GM21528 (cell line): ENCODE measurements around the gene SYK.
A peak's percentile ranks its signal among the peaks of the same experiment; 100 is the strongest.
"Not testable (repeated sequence)": the region's sequence is repeated elsewhere in the genome, so short reads cannot be mapped to it uniquely, and the experiment has no call there.

Experiments
- ATAC-seq: cut with Tn5 transposase; IDR thresholded peaks from one replicate; pipeline ENCODE4 v1.9.1; 2021; ENCODE audit warnings: mild to moderate bottlenecking, moderate library complexity; ENCODE audit not compliant: unreplicated experiment, low FRiP score

The SYK gene

GRCh38 chr9:90795084-90795483, 6.5 kb upstream of the SYK start:
- ATAC-seq: no peak

GRCh38 chr9:90795871-90796317, 5.7 kb upstream of the SYK start:
- ATAC-seq: peak; percentile 42

GRCh38 chr9:90799271-90799852, 2.3 kb upstream of the SYK start:
- ATAC-seq: no peak

- peak; percentile 14 for ATAC-seq
Measured at GRCh38 chr9:90801973-90802322, 329 bp downstream of the SYK start.

GRCh38 chr9:90802386-90802985, 867 bp downstream of the SYK start:
- ATAC-seq: no peak

GRCh38 chr9:90803860-90804593, 2.4 kb downstream of the SYK start:
- ATAC-seq: no peak

- ATAC-seq: no peak
Measured at GRCh38 chr9:90805006-90805996, 3.7 kb downstream of the SYK start.

- ATAC-seq: no peak
Measured at GRCh38 chr9:90807006-90807405, 5.4 kb downstream of the SYK start.

GRCh38 chr9:90808398-90808797, 6.8 kb downstream of the SYK start:
- ATAC-seq: no peak

- ATAC-seq: no peak
Measured at GRCh38 chr9:90808890-90809685, 7.5 kb downstream of the SYK start.

GRCh38 chr9:90810691-90811090, 9.1 kb downstream of the SYK start:
- ATAC-seq: no peak

- no peak for ATAC-seq
Measured at GRCh38 chr9:90813046-90813445, 11.4 kb downstream of the SYK start.

GRCh38 chr9:90813523-90813922, 11.9 kb downstream of the SYK start:
- no peak for ATAC-seq

GRCh38 chr9:90814355-90814754, 12.7 kb downstream of the SYK start:
- ATAC-seq: no peak

- ATAC-seq: no peak
Measured at GRCh38 chr9:90815183-90815943, 13.7 kb downstream of the SYK start.

- ATAC-seq: no peak
Measured at GRCh38 chr9:90815944-90816357, 14.3 kb downstream of the SYK start.

GRCh38 chr9:90816690-90817089, 15.1 kb downstream of the SYK start:
- ATAC-seq: no peak

GRCh38 chr9:90818279-90818678, 16.7 kb downstream of the SYK start:
- no peak for ATAC-seq

GRCh38 chr9:90820406-90820805, 18.8 kb downstream of the SYK start:
- not testable (repeated sequence) for ATAC-seq
